K562 (cell line): Measurements from ENCODE around the gene MUCL3.

Experiments
- AFF1 ChIP-seq, 2 experiments: fragments of 450-650 bp; IDR thresholded peaks; 2 replicates each; pipeline ENCODE4 v1.6.1; 2018; ENCODE audit warnings: mild to moderate bottlenecking in 2 of 2, low read depth in 1 of 2; ENCODE audit not compliant: partially characterized antibody in 2 of 2
- BCL6 ChIP-seq: fragments of 250-450 bp; sonication (Bioruptor Pico); IDR thresholded peaks from 2 replicates; pipeline ENCODE4 v1.4.0; 2020
- BHLHE40 ChIP-seq: IDR thresholded peaks from 2 replicates; pipeline ENCODE4 v1.6.1; 2011; ENCODE audit warnings: low read length, improper control_type of control experiment
- BRCA1 ChIP-seq, 2 experiments: fragments of 450-650 bp in 1 of 2; sonication (generic) in 1 of 2; formaldehyde crosslinking in 1 of 2; IDR thresholded peaks; 2 replicates each; pipeline versions ENCODE4 v1.5.0 to v1.6.1; 2017 to 2020; ENCODE audit warnings: mild to moderate bottlenecking in 1 of 2, missing genetic modification reagents in 1 of 2
- DNMT1 ChIP-seq: fragments of 450-650 bp; IDR thresholded peaks from 2 replicates; pipeline ENCODE4 v1.6.1; 2016; ENCODE audit warnings: antibody characterized with exemption, mild to moderate bottlenecking
- E2F5 ChIP-seq: sonication (generic); formaldehyde crosslinking; IDR thresholded peaks from 2 replicates; pipeline ENCODE4 v1.8.0; 2022; ENCODE audit warnings: mild to moderate bottlenecking, missing genetic modification reagents
- EP300 ChIP-seq: IDR thresholded peaks from 2 replicates; pipeline ENCODE4 v1.6.1; 2012; ENCODE audit warnings: low read length, improper control_type of control experiment
- NRF1 ChIP-seq, 2 experiments: fragments of 450-650 bp; IDR thresholded peaks in 1 of 2; conservative IDR thresholded peaks in 1 of 2; 2 replicates each; pipeline ENCODE4 v1.6.1; 2014; ENCODE audit warnings: mild to moderate bottlenecking in 2 of 2
- POLR2AphosphoS5 ChIP-seq: IDR thresholded peaks from 2 replicates; pipeline ENCODE4 v1.6.1; 2011; ENCODE audit warnings: mild to moderate bottlenecking, low read depth, low read length, moderate library complexity; ENCODE audit not compliant: control insufficient read depth, insufficient read depth
- TAF1 ChIP-seq: IDR thresholded peaks from 2 replicates; pipeline ENCODE4 v1.6.1; 2011; ENCODE audit warnings: mild to moderate bottlenecking, low read length, moderate library complexity; ENCODE audit not compliant: insufficient read depth, control insufficient read depth, severe bottlenecking; ENCODE audit errors: extremely low read depth
- TBL1XR1 ChIP-seq, 2 experiments: IDR thresholded peaks; 2 replicates each; pipeline ENCODE4 v1.6.1; 2012; ENCODE audit warnings: improper control_type of control experiment in 2 of 2, low read length in 2 of 2, mild to moderate bottlenecking in 1 of 2
- ZSCAN29 ChIP-seq: fragments of 450-650 bp; IDR thresholded peaks from 2 replicates; pipeline ENCODE4 v1.6.1; 2017
- TF ChIP-seq, protein P1 (sequence below), 3 experiments: IDR thresholded peaks in 2 of 3; conservative IDR thresholded peaks in 1 of 3; 2 replicates each; pipeline ENCODE4 v1.5.1; 2011 to 2012; ENCODE audit warnings: low read length in 3 of 3, mild to moderate bottlenecking in 3 of 3, control low read depth in 2 of 3, improper control_type of control experiment in 1 of 3, inconsistent platforms in 1 of 3, low read depth in 1 of 3, mixed read lengths in 1 of 3, moderate library complexity in 1 of 3; ENCODE audit not compliant: insufficient read depth in 2 of 3
- TF ChIP-seq, protein P2 (sequence below): sonication (generic); formaldehyde crosslinking; IDR thresholded peaks from 2 replicates; pipeline ENCODE4 v1.8.1; 2022; ENCODE audit warnings: missing genetic modification reagents

DNA sequence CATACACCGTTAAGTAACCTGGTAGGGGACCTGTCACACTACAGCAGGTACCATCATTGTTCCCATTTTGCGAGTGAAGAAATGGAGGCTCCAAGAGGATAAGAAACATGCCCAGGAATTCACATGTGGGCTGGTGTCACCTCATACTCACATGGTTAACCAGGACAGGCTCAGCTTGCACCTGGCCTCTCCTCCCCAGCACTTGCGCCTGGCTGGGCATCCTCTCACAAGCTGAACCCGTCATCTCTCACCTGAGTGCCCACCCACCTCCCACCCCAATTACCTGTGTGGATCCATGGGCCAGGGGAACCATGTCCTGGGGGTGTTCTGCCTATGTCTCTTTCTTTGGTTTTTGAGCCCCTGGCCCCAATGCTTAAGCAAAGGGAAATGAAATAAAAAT is 10.3 kb upstream of the MUCL3 start:
- no peak for TF ChIP-seq POLR2AphosphoS5
- TF ChIP-seq, protein P1, sequence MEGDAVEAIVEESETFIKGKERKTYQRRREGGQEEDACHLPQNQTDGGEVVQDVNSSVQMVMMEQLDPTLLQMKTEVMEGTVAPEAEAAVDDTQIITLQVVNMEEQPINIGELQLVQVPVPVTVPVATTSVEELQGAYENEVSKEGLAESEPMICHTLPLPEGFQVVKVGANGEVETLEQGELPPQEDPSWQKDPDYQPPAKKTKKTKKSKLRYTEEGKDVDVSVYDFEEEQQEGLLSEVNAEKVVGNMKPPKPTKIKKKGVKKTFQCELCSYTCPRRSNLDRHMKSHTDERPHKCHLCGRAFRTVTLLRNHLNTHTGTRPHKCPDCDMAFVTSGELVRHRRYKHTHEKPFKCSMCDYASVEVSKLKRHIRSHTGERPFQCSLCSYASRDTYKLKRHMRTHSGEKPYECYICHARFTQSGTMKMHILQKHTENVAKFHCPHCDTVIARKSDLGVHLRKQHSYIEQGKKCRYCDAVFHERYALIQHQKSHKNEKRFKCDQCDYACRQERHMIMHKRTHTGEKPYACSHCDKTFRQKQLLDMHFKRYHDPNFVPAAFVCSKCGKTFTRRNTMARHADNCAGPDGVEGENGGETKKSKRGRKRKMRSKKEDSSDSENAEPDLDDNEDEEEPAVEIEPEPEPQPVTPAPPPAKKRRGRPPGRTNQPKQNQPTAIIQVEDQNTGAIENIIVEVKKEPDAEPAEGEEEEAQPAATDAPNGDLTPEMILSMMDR (IDR thresholded peaks at IDR 0.05 in 2 of 3, conservative IDR thresholded peaks at IDR 0.05 in 1 of 3; ENCODE audit: insufficient read depth in 2 of 3, low read depth in 1 of 3, low read length in 3 of 3), result no peak
- TF ChIP-seq EP300, result no peak
- TF ChIP-seq, protein P2, sequence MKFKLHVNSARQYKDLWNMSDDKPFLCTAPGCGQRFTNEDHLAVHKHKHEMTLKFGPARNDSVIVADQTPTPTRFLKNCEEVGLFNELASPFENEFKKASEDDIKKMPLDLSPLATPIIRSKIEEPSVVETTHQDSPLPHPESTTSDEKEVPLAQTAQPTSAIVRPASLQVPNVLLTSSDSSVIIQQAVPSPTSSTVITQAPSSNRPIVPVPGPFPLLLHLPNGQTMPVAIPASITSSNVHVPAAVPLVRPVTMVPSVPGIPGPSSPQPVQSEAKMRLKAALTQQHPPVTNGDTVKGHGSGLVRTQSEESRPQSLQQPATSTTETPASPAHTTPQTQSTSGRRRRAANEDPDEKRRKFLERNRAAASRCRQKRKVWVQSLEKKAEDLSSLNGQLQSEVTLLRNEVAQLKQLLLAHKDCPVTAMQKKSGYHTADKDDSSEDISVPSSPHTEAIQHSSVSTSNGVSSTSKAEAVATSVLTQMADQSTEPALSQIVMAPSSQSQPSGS (CRISPR knock-in tag), result no peak
- TF ChIP-seq BHLHE40, result no peak
- TF ChIP-seq BRCA1 (IDR thresholded peaks at IDR 0.05), result no peak
- TF ChIP-seq BRCA1 (CRISPR knock-in tag; IDR thresholded peaks at IDR 0.05), result no peak
- no peak for TF ChIP-seq ZSCAN29
- no peak for TF ChIP-seq TBL1XR1 (IDR thresholded peaks at IDR 0.05; ENCODE audit: low read length in 2 of 2)
- TF ChIP-seq E2F5 (CRISPR knock-in tag), result no peak
- no peak for TF ChIP-seq TAF1
- TF ChIP-seq BCL6 (CRISPR knock-in tag), result no peak
- no peak for TF ChIP-seq DNMT1
- TF ChIP-seq NRF1 (conservative IDR thresholded peaks at IDR 0.05 in 1 of 2, IDR thresholded peaks at IDR 0.05 in 1 of 2), result no peak
- no peak for TF ChIP-seq AFF1 (IDR thresholded peaks at IDR 0.05; ENCODE audit: low read depth in 1 of 2, partially characterized antibody in 2 of 2)
